ENCODE data around the gene COL4A1.

Gene COL4A1

DNA sequence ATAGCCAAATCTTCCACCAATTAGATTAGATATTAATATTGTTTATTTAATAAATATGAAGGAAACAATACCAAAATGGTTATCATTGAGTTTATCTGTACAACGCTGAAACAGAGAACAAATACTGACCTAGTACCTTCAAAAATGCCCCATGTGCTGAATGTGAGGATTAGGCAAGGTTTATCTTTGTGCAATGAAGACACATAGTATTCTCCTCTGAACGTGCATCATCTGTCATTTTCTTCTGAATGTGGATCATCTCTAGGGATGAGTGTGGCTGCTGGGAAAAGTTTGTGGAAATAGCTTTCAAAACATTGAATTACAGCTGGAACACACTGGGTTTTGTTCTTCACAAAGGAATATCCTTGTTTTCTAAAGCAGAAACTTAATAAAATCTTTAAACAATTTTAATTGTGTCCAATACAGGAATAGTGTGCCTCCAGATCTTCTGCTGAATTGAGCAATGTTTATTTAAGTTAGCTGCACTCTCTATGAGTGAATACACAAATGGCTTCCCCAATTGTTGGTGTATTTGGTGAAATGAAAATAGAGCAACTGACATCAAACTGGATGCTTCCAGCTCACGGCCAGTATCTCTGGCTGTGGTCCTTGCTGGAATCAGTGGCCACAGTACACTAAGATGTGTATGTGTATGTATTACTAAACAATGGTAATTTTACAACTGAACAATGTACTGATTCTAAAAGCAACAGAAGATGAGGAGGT, 6.7 kb downstream of the COL4A1 start:
- Mint-ChIP-seq H3K27me3 (peaks cover 46% of the 10 kb centered on the region), H3K4me1 (ENCODE audit: low read depth) (no peaks in the 10 kb centered on the region), H3K9me3 (ENCODE audit: low read depth) (no peaks in the 10 kb centered on the region), H3K36me3 (no peaks in the 10 kb centered on the region), H3K4me3 (no peak overlapping the region), H3K27ac (no peak overlapping the region)

DNA sequence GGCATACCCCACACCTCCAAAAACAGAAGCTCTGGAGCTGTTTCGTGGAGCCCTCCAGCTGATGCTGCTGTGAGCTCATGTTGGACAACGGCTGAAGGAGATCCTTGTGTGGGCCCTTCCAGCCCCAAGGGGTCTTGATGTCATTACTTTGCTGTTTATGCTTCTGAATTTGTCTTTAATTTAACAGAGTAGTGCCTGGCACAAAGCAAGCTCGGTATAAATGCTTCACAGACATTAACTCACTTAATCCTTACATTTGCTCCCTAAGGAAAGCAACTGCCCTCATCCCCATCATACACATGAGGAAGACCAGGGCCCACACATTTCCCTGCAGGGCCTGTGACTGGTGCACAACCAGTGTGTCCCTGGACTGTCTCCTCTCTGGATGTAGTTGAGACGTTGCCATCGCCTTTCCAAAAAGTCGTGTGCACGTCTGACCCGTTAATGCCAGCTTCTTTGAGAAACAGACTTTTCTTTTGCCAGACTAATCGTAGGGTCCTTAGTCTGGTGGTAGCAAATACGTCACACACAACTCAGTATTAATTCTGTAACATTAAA, 7.6 kb downstream of the COL4A1 start:
- H3K4me3 Mint-ChIP-seq: no peak overlapping the region
- no peaks in the 10 kb centered on the region for H3K4me1 Mint-ChIP-seq (ENCODE audit: low read depth)
- H3K27me3 Mint-ChIP-seq: peaks cover 39% of the 10 kb centered on the region
- H3K36me3 Mint-ChIP-seq: no peaks in the 10 kb centered on the region
- H3K27ac Mint-ChIP-seq: no peak overlapping the region
- H3K9me3 Mint-ChIP-seq (ENCODE audit: low read depth): no peaks in the 10 kb centered on the region

DNA sequence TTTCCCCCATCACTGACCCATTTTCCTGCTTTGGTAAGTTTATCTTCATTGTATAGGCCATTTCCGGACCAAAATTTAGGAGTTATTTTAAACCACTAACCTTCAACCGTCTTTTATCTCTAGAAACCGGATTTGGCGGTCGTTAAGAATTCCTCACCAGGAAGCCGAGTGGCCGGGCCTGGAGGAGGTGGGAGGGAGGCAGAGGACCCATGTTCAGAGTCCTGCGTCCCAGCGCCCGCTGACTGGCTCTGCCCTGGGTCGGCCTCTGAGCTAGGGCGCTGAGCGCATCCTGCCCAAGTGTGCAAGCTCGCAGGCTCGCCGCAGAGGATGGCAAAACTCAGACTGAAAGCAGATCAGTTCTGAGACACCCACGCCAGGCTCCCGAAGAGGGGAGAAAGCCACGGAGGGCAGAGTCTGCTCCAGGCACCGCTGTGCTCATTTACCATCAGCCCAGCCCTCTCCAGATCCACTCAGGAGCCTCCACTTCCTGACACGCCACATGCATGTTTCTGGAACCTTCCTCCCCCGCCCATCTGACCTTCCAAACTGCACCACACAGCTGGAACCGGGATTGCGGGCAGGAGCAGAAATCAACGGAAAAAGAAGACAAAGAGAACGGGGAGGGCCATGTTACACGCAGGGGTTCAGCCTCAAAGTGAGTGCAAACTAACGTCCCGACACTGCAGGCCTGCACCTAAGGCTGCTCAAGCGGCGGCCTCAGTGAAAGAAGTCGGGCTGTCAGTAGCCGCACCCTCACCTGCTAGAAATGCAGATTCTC, 8.3 kb downstream of the COL4A1 start:
- H3K4me3 Mint-ChIP-seq: no peak overlapping the region

DNA sequence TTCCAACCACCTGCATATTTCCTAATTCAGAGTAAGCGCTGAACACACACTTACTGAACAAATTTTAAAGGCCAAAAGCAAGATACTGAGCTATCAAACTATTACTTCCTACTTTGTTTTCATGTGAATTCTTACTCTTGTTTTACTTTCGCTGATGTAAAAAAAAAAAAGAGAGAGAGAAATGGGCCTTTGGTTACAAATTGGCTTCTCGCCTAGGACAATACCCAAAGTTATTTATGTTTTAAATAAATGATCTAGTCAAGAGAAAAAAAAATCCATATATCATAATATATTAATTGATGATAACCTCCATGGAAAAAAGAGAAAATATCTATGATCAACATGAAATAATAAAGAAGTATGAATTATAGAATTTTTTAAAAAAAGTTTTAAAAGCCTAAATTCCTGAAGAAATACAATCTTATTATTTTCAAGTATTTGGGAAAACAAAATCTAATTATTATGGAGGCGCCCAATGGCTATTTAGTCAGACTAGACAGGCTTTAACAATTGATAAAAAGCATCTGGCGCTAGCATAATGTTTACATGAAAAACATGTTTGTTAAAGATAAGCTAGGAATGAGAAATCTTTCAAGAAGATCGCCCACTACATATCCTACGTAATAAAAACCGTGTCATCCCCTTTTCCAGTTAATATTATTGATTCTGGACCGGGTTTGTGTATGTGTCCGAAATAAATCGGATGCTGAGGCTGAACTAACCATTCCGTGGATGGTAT, 9.0 kb downstream of the COL4A1 start:
- Mint-ChIP-seq H3K4me1 (ENCODE audit: low read depth) (no peaks in the 10 kb centered on the region), H3K9me3 (ENCODE audit: low read depth) (no peaks in the 10 kb centered on the region), H3K4me3 (no peak overlapping the region), H3K27ac (no peak overlapping the region), H3K27me3 (peaks cover 33% of the 10 kb centered on the region), H3K36me3 (no peaks in the 10 kb centered on the region)

More for the DNA sequence above, 8.3 kb downstream of the COL4A1 start:
- no peaks in the 10 kb centered on the region for H3K36me3 Mint-ChIP-seq
- H3K4me1 Mint-ChIP-seq (ENCODE audit: low read depth): no peaks in the 10 kb centered on the region
- no peaks in the 10 kb centered on the region for H3K9me3 Mint-ChIP-seq (ENCODE audit: low read depth)
- no peak overlapping the region for H3K27ac Mint-ChIP-seq
- H3K27me3 Mint-ChIP-seq: peaks cover 37% of the 10 kb centered on the region

DNA sequence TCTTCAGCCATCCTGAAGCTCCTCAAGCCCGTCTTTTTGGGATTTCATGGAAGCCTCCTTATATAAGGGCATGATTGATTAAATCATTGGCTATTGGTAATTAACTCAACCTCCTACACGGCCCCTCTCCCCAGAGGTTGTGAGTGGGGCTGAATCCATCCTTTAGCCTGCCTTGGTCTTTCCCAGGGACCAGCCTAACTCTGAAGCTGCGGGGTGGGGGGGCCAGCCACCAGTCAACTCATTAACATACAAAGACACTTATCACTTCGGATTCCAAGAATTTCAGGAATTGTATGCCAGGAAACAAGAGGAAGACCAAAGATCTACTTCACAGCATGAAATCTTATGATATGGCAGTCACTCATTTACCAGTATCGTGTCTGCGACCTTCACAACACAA, 9.9 kb downstream of the COL4A1 start:
- H3K27ac Mint-ChIP-seq: no peak overlapping the region
- peaks cover 30% of the 10 kb centered on the region for H3K27me3 Mint-ChIP-seq
- H3K36me3 Mint-ChIP-seq: no peaks in the 10 kb centered on the region
- H3K4me1 Mint-ChIP-seq (ENCODE audit: low read depth): no peaks in the 10 kb centered on the region
- H3K9me3 Mint-ChIP-seq (ENCODE audit: low read depth): no peaks in the 10 kb centered on the region
- H3K4me3 Mint-ChIP-seq: no peak overlapping the region

DNA sequence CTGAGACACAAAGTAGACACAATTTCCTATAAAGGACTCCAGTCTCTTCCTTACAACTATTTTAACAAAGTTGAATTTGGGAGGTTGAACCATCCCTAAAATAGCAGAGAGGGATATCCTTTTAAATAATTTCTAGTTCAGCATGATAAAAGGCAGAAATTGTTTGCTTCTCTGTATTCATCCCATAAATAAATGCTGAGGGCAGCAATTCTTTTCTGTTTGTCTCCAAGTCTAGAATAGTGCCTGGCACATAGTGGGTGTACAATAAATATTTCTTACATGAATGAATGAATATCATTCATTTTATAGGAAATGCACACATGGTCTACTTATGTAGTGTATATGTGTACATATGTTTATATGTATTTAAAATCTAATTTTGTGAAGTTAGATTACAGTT, 12.3 kb downstream of the COL4A1 start:
- Mint-ChIP-seq H3K27ac (no peak overlapping the region), H3K4me1 (ENCODE audit: low read depth) (no peaks in the 10 kb centered on the region), H3K9me3 (ENCODE audit: low read depth) (no peaks in the 10 kb centered on the region), H3K4me3 (no peak overlapping the region), H3K27me3 (peaks cover 20% of the 10 kb centered on the region), H3K36me3 (no peaks in the 10 kb centered on the region)

DNA sequence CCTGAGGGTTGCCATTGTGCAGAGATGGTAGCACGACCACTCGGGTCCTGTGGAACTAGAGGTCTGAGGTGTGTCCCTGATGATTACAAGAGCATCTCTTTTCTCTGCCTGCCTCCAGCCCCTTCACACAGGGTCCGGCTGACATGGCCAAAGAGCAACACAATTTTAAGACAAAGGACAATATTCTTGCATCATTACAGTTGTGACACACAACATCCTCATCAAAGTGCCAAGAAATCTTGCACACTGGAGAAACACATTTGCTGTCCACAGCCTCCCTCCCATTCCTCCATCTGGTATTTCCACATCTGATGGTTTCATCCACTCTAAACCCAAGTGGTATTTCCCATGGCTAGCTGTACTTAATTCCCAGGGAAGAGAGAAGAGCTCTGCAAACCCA, 12.8 kb downstream of the COL4A1 start:
- H3K27me3 Mint-ChIP-seq: peaks cover 16% of the 10 kb centered on the region
- H3K36me3 Mint-ChIP-seq: no peaks in the 10 kb centered on the region
- no peak overlapping the region for H3K4me3 Mint-ChIP-seq
- no peaks in the 10 kb centered on the region for H3K4me1 Mint-ChIP-seq (ENCODE audit: low read depth)
- H3K9me3 Mint-ChIP-seq (ENCODE audit: low read depth): no peaks in the 10 kb centered on the region
- H3K27ac Mint-ChIP-seq: no peak overlapping the region

DNA sequence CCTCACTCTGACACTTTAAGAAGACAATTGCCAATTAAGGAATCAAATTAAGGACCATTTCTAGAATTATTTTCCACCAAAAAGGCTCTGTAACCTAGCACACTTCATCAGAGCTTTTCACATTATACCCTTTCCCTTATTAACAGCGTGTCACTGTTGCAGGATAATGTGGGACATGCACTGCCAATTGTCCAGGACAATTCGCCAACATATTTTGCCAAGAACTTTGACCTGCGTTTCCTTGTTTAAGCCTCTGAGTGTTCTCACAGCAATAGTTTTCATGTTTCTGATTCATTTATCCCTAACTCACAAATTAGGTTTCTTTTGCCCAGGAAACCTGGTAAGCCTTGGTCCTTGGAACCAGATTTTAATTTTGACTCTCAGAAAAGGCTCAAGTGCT, 13.3 kb downstream of the COL4A1 start:
- no peaks in the 10 kb centered on the region for H3K36me3 Mint-ChIP-seq

DNA sequence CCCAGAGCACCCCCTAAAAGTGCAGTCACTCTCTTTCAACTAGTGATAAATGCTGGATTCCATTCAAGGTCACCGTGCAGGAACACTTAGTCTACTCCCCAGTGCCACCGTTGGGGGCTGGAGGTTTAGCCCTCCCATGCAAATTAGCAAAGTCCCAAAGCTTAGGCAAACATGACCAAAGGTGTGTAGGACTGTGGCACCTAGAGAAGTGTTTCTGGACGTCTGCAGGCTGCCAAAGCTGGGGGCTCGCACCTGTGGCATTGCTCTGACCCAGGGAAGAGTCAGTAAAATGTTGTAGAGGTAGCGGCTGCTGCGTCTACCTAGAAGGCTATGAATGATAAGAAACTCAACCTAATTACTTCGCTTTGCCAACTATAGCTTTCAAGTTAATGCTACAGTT, 13.9 kb downstream of the COL4A1 start:
- H3K9me3 Mint-ChIP-seq (ENCODE audit: low read depth): no peaks in the 10 kb centered on the region
- no peak overlapping the region for H3K27ac Mint-ChIP-seq
- no peaks in the 10 kb centered on the region for H3K4me1 Mint-ChIP-seq (ENCODE audit: low read depth)
- H3K4me3 Mint-ChIP-seq: no peak overlapping the region
- peaks cover 15% of the 10 kb centered on the region for H3K27me3 Mint-ChIP-seq
- H3K36me3 Mint-ChIP-seq: no peaks in the 10 kb centered on the region

More for the DNA sequence above, 13.3 kb downstream of the COL4A1 start:
- H3K9me3 Mint-ChIP-seq (ENCODE audit: low read depth): no peaks in the 10 kb centered on the region
- H3K4me3 Mint-ChIP-seq: no peak overlapping the region
- H3K27ac Mint-ChIP-seq: no peak overlapping the region
- H3K4me1 Mint-ChIP-seq (ENCODE audit: low read depth): no peaks in the 10 kb centered on the region
- peaks cover 15% of the 10 kb centered on the region for H3K27me3 Mint-ChIP-seq

DNA sequence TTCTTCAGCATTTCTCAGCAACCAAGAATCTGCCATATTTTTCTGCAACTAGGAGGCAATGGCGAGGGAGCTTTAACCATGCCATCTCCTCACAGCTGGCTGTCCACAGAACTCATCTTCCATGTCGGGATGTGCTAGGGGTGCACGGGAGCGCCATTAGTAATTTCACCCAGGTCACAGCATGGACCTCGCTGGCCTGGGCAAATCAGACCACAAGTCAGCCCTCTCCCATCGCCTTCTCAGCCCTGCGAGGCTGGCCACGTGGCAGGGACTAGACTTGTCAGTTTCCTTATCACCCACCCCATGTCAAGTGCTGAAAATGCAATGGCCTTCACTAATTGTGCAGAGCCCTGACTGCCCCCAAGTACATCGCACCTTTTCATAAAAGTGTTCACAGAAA, 15.7 kb downstream of the COL4A1 start:
- Mint-ChIP-seq H3K27ac (no peak overlapping the region), H3K4me3 (no peak overlapping the region), H3K27me3 (peaks cover 10% of the 10 kb centered on the region), H3K4me1 (ENCODE audit: low read depth) (no peaks in the 10 kb centered on the region), H3K36me3 (no peaks in the 10 kb centered on the region), H3K9me3 (ENCODE audit: low read depth) (no peaks in the 10 kb centered on the region)

DNA sequence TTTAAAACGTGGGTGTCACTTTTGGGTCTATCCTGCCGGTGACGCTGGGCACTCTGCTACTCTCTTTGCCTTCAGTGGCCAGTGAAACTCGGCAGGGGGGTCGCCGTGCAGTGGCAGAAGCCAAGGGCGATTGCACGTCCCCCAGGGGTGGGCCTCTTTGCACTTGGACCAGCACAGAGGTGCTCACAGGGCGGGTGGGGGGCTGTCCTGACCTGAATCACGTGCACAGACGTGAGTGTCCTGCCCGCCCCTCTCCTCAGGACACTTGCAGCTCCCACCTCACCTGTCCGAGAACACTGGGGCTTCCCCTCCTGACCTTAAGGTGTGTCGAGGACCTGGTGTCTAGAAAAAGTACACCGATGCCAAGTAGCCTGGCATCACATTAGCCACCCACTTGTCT, 16.1 kb downstream of the COL4A1 start:
- no peaks in the 10 kb centered on the region for H3K36me3 Mint-ChIP-seq
- no peak overlapping the region for H3K4me3 Mint-ChIP-seq
- no peaks in the 10 kb centered on the region for H3K4me1 Mint-ChIP-seq (ENCODE audit: low read depth)
- no peaks in the 10 kb centered on the region for H3K9me3 Mint-ChIP-seq (ENCODE audit: low read depth)
- no peak overlapping the region for H3K27ac Mint-ChIP-seq
- H3K27me3 Mint-ChIP-seq: peaks cover 6% of the 10 kb centered on the region

DNA sequence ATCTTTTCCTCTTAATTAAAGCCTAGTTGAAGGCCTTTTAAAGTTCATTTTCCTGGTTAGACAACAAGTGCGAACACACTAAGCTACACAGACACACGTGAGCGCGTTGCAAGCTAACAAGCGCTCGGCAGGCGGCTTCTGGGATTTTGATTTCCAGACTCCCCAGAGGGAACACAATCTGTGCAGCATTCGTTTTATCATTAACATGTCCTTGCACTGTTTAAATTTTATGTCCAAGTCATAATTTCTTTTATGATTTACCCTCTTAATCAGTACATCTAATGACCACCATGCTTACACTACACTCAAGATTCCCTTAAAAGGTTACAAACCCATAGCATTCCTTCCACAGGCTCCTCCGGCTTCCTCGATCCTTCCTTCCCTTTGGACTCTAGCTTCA, 16.8 kb downstream of the COL4A1 start:
- no peak overlapping the region for H3K27ac Mint-ChIP-seq
- no peaks in the 10 kb centered on the region for H3K9me3 Mint-ChIP-seq (ENCODE audit: low read depth)
- no peak overlapping the region for H3K4me3 Mint-ChIP-seq
- H3K36me3 Mint-ChIP-seq: no peaks in the 10 kb centered on the region
- H3K4me1 Mint-ChIP-seq (ENCODE audit: low read depth): no peaks in the 10 kb centered on the region
- peaks cover 3% of the 10 kb centered on the region for H3K27me3 Mint-ChIP-seq

DNA sequence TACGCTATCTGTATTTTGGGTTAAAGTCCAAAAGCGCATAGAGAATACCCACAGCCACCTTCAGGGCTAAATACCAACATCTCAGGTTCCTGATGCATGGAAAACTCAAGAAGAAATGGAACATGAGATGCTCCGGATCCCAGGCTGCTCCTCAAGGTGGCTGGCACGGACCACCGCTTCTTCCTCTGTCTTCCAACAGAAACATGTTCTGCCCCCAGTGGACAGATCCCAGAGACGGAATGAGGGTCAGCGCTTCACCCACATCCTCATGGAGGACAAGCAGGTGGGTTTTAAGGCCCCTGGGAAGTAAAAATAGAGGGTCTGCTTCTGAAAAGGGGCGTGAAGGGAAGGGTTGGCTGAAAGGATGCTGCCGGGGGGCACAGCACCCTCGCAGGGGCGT, 17.3 kb downstream of the COL4A1 start:
- H3K4me1 Mint-ChIP-seq (ENCODE audit: low read depth): no peaks in the 10 kb centered on the region
- no peaks in the 10 kb centered on the region for H3K36me3 Mint-ChIP-seq
- H3K4me3 Mint-ChIP-seq: no peak overlapping the region
- H3K27ac Mint-ChIP-seq: no peak overlapping the region
- H3K9me3 Mint-ChIP-seq (ENCODE audit: low read depth): no peaks in the 10 kb centered on the region
- peaks cover 3% of the 10 kb centered on the region for H3K27me3 Mint-ChIP-seq

DNA sequence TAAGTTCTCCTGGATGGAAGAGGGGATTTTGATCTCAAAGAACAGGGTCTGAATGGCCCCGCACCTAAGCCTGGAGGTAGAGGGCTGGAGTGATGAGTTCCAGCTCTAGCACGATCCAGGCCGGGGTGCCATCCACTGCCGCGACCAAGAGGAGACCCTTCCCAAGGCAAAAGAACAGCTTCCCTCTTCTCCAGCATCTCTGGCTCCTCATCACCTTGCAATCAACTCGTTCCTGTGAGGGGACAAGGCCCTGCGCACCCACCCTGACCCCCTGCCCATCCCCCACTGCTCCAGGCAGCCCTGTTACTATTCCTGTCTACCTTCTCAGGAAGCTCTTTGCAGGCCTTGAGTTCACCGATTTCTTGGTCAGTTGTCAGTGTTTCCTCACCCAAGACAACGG, 17.8 kb downstream of the COL4A1 start:
- H3K27ac Mint-ChIP-seq: no peak overlapping the region
- H3K36me3 Mint-ChIP-seq: no peaks in the 10 kb centered on the region
- no peaks in the 10 kb centered on the region for H3K9me3 Mint-ChIP-seq (ENCODE audit: low read depth)
- no peak overlapping the region for H3K4me3 Mint-ChIP-seq
- H3K27me3 Mint-ChIP-seq: peaks cover 2% of the 10 kb centered on the region
- H3K4me1 Mint-ChIP-seq (ENCODE audit: low read depth): no peaks in the 10 kb centered on the region
